Thyroid gland (tissue), 4 donors: Measurements from ENCODE around the gene PTBP2.

Source experiments
- CTCF ChIP-seq, 6 experiments: fragments of 200-600 bp in 3 of 6; fragments of 450-650 bp in 3 of 6; sonication (generic) in 3 of 6; IDR thresholded peaks; one replicate each; pipeline ENCODE4 v1.5.1; 2016 to 2019; ENCODE audit warnings: antibody characterized with exemption in 6 of 6, mild to moderate bottlenecking in 2 of 6, inconsistent platforms in 1 of 6, moderate library complexity in 1 of 6
- POLR2A ChIP-seq, 2 donors: fragments of 450-650 bp; IDR thresholded peaks; one replicate each; pipeline ENCODE4 v1.6.1; 2017; ENCODE audit warnings: antibody characterized with exemption in 2 of 2, mild to moderate bottlenecking in 2 of 2, moderate library complexity in 1 of 2

GRCh38 chr1:96790599-96790998 lies 69.0 kb downstream of the PTBP2 start:
- TF ChIP-seq CTCF (IDR thresholded peaks at IDR 0.05) (no peak), POLR2A (IDR thresholded peaks at IDR 0.05) (no peak)
